Ovary (tissue), 3 donors: Measurements from ENCODE around the gene MOV10.

Experiments
- CTCF ChIP-seq, 3 donors: fragments of 450-650 bp in 2 of 3; fragments of 200-600 bp in 1 of 3; IDR thresholded peaks; one replicate each; pipeline versions ENCODE4 v1.5.1 to v1.8.0; 2016 to 2022; ENCODE audit warnings: antibody characterized with exemption in 3 of 3, mild to moderate bottlenecking in 1 of 3
- EP300 ChIP-seq: sonication (generic); formaldehyde crosslinking; IDR thresholded peaks from one replicate; pipeline ENCODE4 v1.6.1; 2017; ENCODE audit warnings: antibody characterized with exemption
- POLR2A ChIP-seq: fragments of 450-650 bp; IDR thresholded peaks from one replicate; pipeline ENCODE4 v1.6.1; 2017; ENCODE audit warnings: antibody characterized with exemption, mild to moderate bottlenecking, moderate library complexity
- donor health status: DM: no; HTN: no; CAD: no.

- no peak for TF ChIP-seq EP300
- no peak for TF ChIP-seq CTCF (IDR thresholded peaks at IDR 0.05)
- TF ChIP-seq POLR2A: no peak
Observed at GRCh38 chr1:112701227-112702066, 27.0 kb downstream of the MOV10 start.
